Measurements from ENCODE around the gene MICAL3.
"Not testable (repeated sequence)": the region's sequence is repeated elsewhere in the genome, so short reads cannot be mapped to it uniquely, and the experiment has no call there.

MICAL3 gene

GRCh38 chr22:17950651-17951214 is 73.6 kb downstream of the MICAL3 start:
- DNase-seq, result no peak

- no peak for DNase-seq
Observed at GRCh38 chr22:17949642-17950473, 74.5 kb downstream of the MICAL3 start.

- no peak for DNase-seq
Observed at GRCh38 chr22:17948101-17948500, 76.3 kb downstream of the MICAL3 start.

- no peak for DNase-seq
Observed at GRCh38 chr22:17946662-17947367, 77.5 kb downstream of the MICAL3 start.

GRCh38 chr22:17945888-17946648 is 78.3 kb downstream of the MICAL3 start:
- no peak for DNase-seq

GRCh38 chr22:17945156-17945887 is 79.0 kb downstream of the MICAL3 start:
- no peak for DNase-seq

- DNase-seq, result no peak
Observed at GRCh38 chr22:17944256-17944655, 80.1 kb downstream of the MICAL3 start.

GRCh38 chr22:17943533-17944249 is 80.7 kb downstream of the MICAL3 start:
- no peak for DNase-seq

GRCh38 chr22:17942721-17943120 is 81.6 kb downstream of the MICAL3 start:
- DNase-seq, result no peak

- no peak for DNase-seq
Observed at GRCh38 chr22:17941471-17942406, 82.6 kb downstream of the MICAL3 start.

- DNase-seq, result no peak
Observed at GRCh38 chr22:17939579-17939978, 84.8 kb downstream of the MICAL3 start.

- no peak for DNase-seq
Observed at GRCh38 chr22:17939011-17939410, 85.3 kb downstream of the MICAL3 start.

GRCh38 chr22:17938484-17938924 is 85.9 kb downstream of the MICAL3 start:
- no peak for DNase-seq

GRCh38 chr22:17932457-17932856 is 91.9 kb downstream of the MICAL3 start:
- not testable (repeated sequence) for DNase-seq

GRCh38 chr22:17931400-17931825 is 92.9 kb downstream of the MICAL3 start:
- DNase-seq, result no peak

GRCh38 chr22:17930455-17931313 is 93.7 kb downstream of the MICAL3 start:
- no peak for DNase-seq

- DNase-seq, result no peak
Observed at GRCh38 chr22:17929909-17930308, 94.5 kb downstream of the MICAL3 start.

GRCh38 chr22:17928391-17928790 is 96.0 kb downstream of the MICAL3 start:
- no peak for DNase-seq

GRCh38 chr22:17927062-17927461 is 97.3 kb downstream of the MICAL3 start:
- DNase-seq, result no peak

All from CD4-positive, alpha-beta T cell treated with Interleukin-12 subunit alpha and Interleukin-12 subunit beta, for 1 hour (primary cell).